Activated naive CD8-positive, alpha-beta T cell treated with anti-CD3 and anti-CD28 coated beads for 36 hours (primary cell): Measurements from ENCODE around the gene PTCH1. TPM values are rescaled to one million over a fixed set of nuclear protein-coding genes. Genes with fewer than 3 reads are reported as not detected.

Experiments used
- DNase-seq: peaks from one replicate; pipeline ENCODE4 v3.0.0; 2021
- H3K27ac Mint-ChIP-seq: one replicate; pipeline ENCODE4 v1.8.0; 2022; ENCODE audit warnings: mild to moderate bottlenecking, moderate library complexity, mixed read lengths
- H3K27me3 Mint-ChIP-seq: one replicate; pipeline ENCODE4 v1.8.0; 2022; ENCODE audit warnings: mild to moderate bottlenecking, mixed read lengths
- H3K36me3 Mint-ChIP-seq: one replicate; pipeline ENCODE4 v1.8.0; 2021; ENCODE audit warnings: mild to moderate bottlenecking, mixed read lengths
- H3K4me1 Mint-ChIP-seq: one replicate; pipeline ENCODE4 v1.8.0; 2021; ENCODE audit warnings: mixed read lengths
- H3K4me3 Mint-ChIP-seq: one replicate; pipeline ENCODE4 v1.8.0; 2022; ENCODE audit warnings: mild to moderate bottlenecking, moderate library complexity, mixed read lengths
- H3K9me3 Mint-ChIP-seq: one replicate; pipeline ENCODE4 v1.8.0; 2022; ENCODE audit warnings: mixed read lengths
- total RNA-seq, 2 experiments: library from RNA; stranded (reverse); gene quantifications; one replicate each; pipeline ENCODE4 v1.2.3, GENCODE V29; 2021

PTCH1 gene
- total RNA-seq, 2 experiments from 2014 or later: 4.8 to 6.1 TPM

DNA sequence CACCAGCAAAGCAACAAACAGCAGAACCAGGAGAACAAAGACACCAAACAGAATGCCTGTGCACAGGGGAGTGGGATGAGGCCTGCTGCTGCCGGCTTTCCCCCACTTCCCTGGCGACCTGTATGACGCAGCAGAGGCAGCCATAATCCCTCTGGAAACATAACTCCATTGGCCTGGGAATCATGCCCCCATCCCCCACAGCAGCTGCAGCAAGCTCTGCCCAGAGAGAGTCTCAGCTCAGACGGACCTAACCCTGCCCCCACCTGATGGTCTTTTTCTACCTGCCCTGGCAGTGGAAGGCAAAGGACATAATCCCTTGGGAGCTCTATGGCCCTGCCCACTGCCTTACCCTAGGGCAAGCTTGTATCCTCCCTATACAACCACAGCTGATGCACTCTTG, 117.5 kb downstream of the PTCH1 start:
- Mint-ChIP-seq H3K4me1 (no peaks in the 10 kb centered on the region), H3K27me3 (peaks cover 12% of the 10 kb centered on the region), H3K4me3 (no peak overlapping the region), H3K9me3 (peaks cover 27% of the 10 kb centered on the region), H3K27ac (no peak overlapping the region), H3K36me3 (peaks cover 3% of the 10 kb centered on the region)
- no peak for DNase-seq

Other genes with a start within 250 kb of the PTCH1 start
- 10 to 100 TPM; 16.0 to 16.5 TPM for gene FANCC, start 199.3 kb downstream of the PTCH1 start, total RNA-seq